Muscle layer of colon (tissue), 2 donors: Measurements from ENCODE around the gene LCLAT1.
"Not testable (repeated sequence)": the region's sequence is repeated elsewhere in the genome, so short reads cannot be mapped to it uniquely, and the experiment has no call there.

Experiments
- H3K27ac ChIP-seq: one replicate; pipeline ENCODE4 v1.7.0; 2013; ENCODE audit warnings: low read depth, mild to moderate bottlenecking, low read length, moderate library complexity
- H3K27me3 ChIP-seq, 2 donors: one replicate each; pipeline ENCODE4 v1.7.0; 2013; ENCODE audit warnings: low read length in 2 of 2, mild to moderate bottlenecking in 2 of 2; ENCODE audit not compliant: insufficient read depth in 2 of 2, control insufficient read depth in 1 of 2
- H3K36me3 ChIP-seq: one replicate; pipeline ENCODE4 v1.7.0; 2013; ENCODE audit warnings: mild to moderate bottlenecking, low read length; ENCODE audit not compliant: insufficient read depth
- H3K4me1 ChIP-seq: one replicate; pipeline ENCODE4 v1.7.0; 2013; ENCODE audit warnings: mild to moderate bottlenecking, low read length; ENCODE audit not compliant: insufficient read depth
- H3K4me3 ChIP-seq, 2 donors: one replicate each; pipeline ENCODE4 v1.7.0; 2013; ENCODE audit warnings: low read length in 2 of 2, low read depth in 1 of 2, mild to moderate bottlenecking in 1 of 2, moderate library complexity in 1 of 2
- H3K9ac ChIP-seq: one replicate; pipeline ENCODE4 v1.7.0; 2013; ENCODE audit warnings: low read length
- H3K9me3 ChIP-seq: one replicate; pipeline ENCODE4 v1.7.0; 2013; ENCODE audit warnings: mild to moderate bottlenecking, low read length
- donor health status: abdominal sarcoma.
- donor health status: Adenocarcinoma of cecum.

Gene LCLAT1

GRCh38 chr2:30495896-30496295 is 48.9 kb downstream of the LCLAT1 start:
- H3K4me1 ChIP-seq, H3K4me3 ChIP-seq, H3K9me3 ChIP-seq, H3K36me3 ChIP-seq, H3K9ac ChIP-seq, H3K27me3 ChIP-seq, H3K27ac ChIP-seq: not testable (repeated sequence)

GRCh38 chr2:30499681-30500080 is 52.6 kb downstream of the LCLAT1 start:
- Histone ChIP-seq H3K4me1 (peaks cover 9% of the 10 kb centered on the region), H3K27ac (no peak overlapping the region), H3K9me3 (no peaks in the 10 kb centered on the region), H3K4me3 (no peak overlapping the region), H3K9ac (no peak overlapping the region), H3K36me3 (no peaks in the 10 kb centered on the region), H3K27me3 (no peaks in the 10 kb centered on the region)

GRCh38 chr2:30500699-30501098 is 53.7 kb downstream of the LCLAT1 start:
- H3K4me1 ChIP-seq = peaks cover 10% of the 10 kb centered on the region
- no peaks in the 10 kb centered on the region for H3K36me3 ChIP-seq
- no peaks in the 10 kb centered on the region for H3K27me3 ChIP-seq
- no peak overlapping the region for H3K4me3 ChIP-seq
- no peak overlapping the region for H3K9ac ChIP-seq
- H3K9me3 ChIP-seq = no peaks in the 10 kb centered on the region
- no peak overlapping the region for H3K27ac ChIP-seq

GRCh38 chr2:30502310-30502709 is 55.3 kb downstream of the LCLAT1 start:
- Histone ChIP-seq H3K27ac (no peak overlapping the region), H3K27me3 (no peaks in the 10 kb centered on the region), H3K4me3 (no peak overlapping the region), H3K4me1 (peaks cover 10% of the 10 kb centered on the region), H3K9me3 (no peaks in the 10 kb centered on the region), H3K9ac (no peak overlapping the region), H3K36me3 (no peaks in the 10 kb centered on the region)

- no peaks in the 10 kb centered on the region for H3K27me3 ChIP-seq
- no peak overlapping the region for H3K4me3 ChIP-seq
- H3K9me3 ChIP-seq = no peaks in the 10 kb centered on the region
- H3K36me3 ChIP-seq = no peaks in the 10 kb centered on the region
- peaks cover 10% of the 10 kb centered on the region for H3K4me1 ChIP-seq
- no peak overlapping the region for H3K27ac ChIP-seq
- no peak overlapping the region for H3K9ac ChIP-seq
Observed at GRCh38 chr2:30503007-30503694, 56.1 kb downstream of the LCLAT1 start.

DNA sequence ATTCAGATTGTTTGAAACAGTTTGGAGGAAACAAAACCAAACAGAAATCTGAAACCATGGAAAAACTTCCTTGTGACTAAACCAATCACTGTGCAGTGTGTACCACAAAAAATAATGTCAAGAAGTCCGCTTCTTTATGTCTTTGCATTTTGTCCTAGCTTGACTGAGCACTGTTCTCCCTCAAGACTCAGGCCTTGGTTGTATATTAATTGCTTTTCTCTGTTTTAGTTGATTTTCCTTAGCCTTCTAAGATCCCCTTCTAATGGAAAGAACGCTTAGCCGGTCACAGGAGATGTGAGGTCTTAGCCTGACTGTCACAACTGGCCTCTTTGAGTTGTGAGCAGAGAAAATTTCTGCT is 56.6 kb downstream of the LCLAT1 start:
- no peak overlapping the region for H3K9ac ChIP-seq
- H3K9me3 ChIP-seq = no peaks in the 10 kb centered on the region
- H3K36me3 ChIP-seq = no peaks in the 10 kb centered on the region
- no peaks in the 10 kb centered on the region for H3K27me3 ChIP-seq
- H3K4me1 ChIP-seq = peaks cover 10% of the 10 kb centered on the region
- no peak overlapping the region for H3K27ac ChIP-seq
- no peak overlapping the region for H3K4me3 ChIP-seq

DNA sequence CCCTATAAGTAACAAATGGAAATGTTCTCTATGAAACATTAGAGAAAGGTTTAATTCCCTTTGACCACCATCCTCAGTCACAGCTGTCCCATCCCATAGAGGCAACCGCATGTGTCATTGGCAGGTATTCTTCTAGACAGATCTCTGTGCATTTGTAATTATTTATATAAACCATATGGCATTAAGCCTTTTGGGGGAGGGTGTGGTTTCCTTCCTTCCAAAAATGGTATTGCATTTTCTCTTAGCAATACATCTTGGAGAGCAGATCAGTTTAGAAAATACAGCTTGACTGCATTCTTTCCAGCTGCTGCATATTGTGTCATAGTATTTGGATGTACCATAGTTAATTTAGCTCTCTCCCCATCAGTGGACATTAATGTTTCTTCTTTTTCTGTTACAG is 57.7 kb downstream of the LCLAT1 start:
- no peak overlapping the region for H3K27ac ChIP-seq
- peaks cover 10% of the 10 kb centered on the region for H3K4me1 ChIP-seq
- H3K4me3 ChIP-seq = no peak overlapping the region
- no peaks in the 10 kb centered on the region for H3K27me3 ChIP-seq
- no peaks in the 10 kb centered on the region for H3K36me3 ChIP-seq
- H3K9ac ChIP-seq = no peak overlapping the region
- H3K9me3 ChIP-seq = no peaks in the 10 kb centered on the region

GRCh38 chr2:30505500-30506180 is 58.6 kb downstream of the LCLAT1 start:
- Histone ChIP-seq H3K9ac (peak overlapping the region; percentile 3), H3K4me3 (no peak overlapping the region), H3K36me3 (no peaks in the 10 kb centered on the region), H3K27ac (no peak overlapping the region), H3K4me1 (peaks cover 17% of the 10 kb centered on the region), H3K27me3 (no peaks in the 10 kb centered on the region), H3K9me3 (no peaks in the 10 kb centered on the region)

- not testable (repeated sequence) for H3K27me3 ChIP-seq, H3K4me3 ChIP-seq, H3K27ac ChIP-seq, H3K9me3 ChIP-seq, H3K36me3 ChIP-seq, H3K9ac ChIP-seq
- H3K4me1 ChIP-seq = peaks cover 30% of the 10 kb centered on the region
Observed at GRCh38 chr2:30507460-30507859, 60.4 kb downstream of the LCLAT1 start.

DNA sequence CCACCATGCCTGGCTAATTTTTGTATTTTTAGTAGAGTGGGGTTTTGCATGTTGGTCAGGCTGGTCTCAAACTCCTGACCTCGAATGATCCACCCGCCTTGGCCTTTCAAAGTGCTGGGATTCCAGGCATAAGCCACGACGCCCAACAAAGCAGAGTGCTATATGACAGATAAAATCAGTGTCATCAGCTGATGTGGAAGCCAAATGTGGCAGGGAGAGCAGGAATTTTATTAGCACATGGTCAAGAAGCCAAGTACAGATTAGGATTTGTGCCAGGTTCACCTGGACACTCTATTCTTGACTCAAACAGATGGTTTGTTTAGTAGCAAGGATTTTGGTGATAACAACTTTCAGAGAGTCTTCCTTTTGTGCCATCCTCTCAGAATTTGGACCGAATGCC is 62.7 kb downstream of the LCLAT1 start:
- H3K36me3 ChIP-seq = no peaks in the 10 kb centered on the region
- no peak overlapping the region for H3K9ac ChIP-seq
- H3K27me3 ChIP-seq = no peaks in the 10 kb centered on the region
- no peak overlapping the region for H3K27ac ChIP-seq
- H3K4me1 ChIP-seq = peaks cover 27% of the 10 kb centered on the region
- no peak overlapping the region for H3K4me3 ChIP-seq
- no peaks in the 10 kb centered on the region for H3K9me3 ChIP-seq

DNA sequence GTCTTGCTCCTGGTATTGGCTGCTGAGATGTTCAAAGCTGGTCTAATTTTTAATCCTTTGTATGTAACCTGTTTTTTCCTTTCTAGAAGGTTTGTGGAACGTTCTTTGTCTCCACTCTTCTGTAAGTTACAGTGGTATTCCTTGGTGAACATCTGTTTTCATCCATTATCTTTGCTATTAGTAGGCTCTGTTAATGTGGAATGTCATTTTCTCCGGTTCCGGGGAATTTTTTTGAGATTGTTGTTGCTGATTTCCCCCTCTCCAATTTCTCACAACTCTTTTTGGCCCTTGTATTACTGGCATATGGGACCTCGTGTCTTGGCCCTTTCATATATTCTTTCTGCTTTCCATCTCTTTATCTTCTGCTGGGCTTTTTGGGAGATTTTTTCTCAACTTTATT is 63.4 kb downstream of the LCLAT1 start:
- Histone ChIP-seq H3K9ac (no peak overlapping the region), H3K27me3 (no peaks in the 10 kb centered on the region), H3K27ac (no peak overlapping the region), H3K36me3 (no peaks in the 10 kb centered on the region), H3K4me1 (peaks cover 29% of the 10 kb centered on the region), H3K9me3 (no peaks in the 10 kb centered on the region), H3K4me3 (no peak overlapping the region)
